Upper lobe of left lung (tissue), 4 donors: ENCODE data around the gene GALNT13.

Experiments
- EP300 ChIP-seq, 4 donors: sonication (generic); formaldehyde crosslinking; IDR thresholded peaks; one replicate each; pipeline ENCODE4 v1.5.1; 2017; ENCODE audit warnings: antibody characterized with exemption in 4 of 4, control low read depth in 2 of 4
- TF ChIP-seq, protein P1 (sequence below), 6 experiments: fragments of 450-650 bp in 4 of 6; fragments of 200-600 bp in 2 of 6; sonication (generic) in 2 of 6; IDR thresholded peaks; one replicate each; pipeline ENCODE4 v1.5.1; 2016 to 2019; ENCODE audit warnings: antibody characterized with exemption in 6 of 6

DNA sequence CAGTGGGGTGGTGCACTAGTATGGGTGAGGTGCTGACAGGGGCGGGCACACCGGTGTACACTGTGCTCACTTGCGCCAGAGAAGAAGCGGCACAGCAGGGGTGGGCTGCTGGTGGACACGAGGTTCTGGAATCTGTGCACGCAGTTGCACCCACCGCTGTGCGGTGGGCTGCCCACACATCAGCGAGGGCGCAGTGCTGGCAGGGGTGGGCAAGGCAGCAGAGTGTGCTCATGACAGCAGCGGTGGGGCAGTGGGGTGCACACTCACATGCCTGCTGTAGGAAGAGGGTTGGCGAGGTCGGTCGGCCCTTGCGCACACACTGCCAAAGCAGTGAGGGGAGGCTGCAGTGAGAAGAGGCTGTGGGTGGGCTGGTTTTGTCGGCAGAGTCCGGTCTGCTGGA, 141.8 kb downstream of the GALNT13 start:
- TF ChIP-seq EP300 (IDR thresholded peaks at IDR 0.05) = no peak
- TF ChIP-seq, protein P1, sequence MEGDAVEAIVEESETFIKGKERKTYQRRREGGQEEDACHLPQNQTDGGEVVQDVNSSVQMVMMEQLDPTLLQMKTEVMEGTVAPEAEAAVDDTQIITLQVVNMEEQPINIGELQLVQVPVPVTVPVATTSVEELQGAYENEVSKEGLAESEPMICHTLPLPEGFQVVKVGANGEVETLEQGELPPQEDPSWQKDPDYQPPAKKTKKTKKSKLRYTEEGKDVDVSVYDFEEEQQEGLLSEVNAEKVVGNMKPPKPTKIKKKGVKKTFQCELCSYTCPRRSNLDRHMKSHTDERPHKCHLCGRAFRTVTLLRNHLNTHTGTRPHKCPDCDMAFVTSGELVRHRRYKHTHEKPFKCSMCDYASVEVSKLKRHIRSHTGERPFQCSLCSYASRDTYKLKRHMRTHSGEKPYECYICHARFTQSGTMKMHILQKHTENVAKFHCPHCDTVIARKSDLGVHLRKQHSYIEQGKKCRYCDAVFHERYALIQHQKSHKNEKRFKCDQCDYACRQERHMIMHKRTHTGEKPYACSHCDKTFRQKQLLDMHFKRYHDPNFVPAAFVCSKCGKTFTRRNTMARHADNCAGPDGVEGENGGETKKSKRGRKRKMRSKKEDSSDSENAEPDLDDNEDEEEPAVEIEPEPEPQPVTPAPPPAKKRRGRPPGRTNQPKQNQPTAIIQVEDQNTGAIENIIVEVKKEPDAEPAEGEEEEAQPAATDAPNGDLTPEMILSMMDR (IDR thresholded peaks at IDR 0.05) = no peak
